ENCODE results near the gene CAND2.
"Not testable (repeated sequence)": the region's sequence is repeated elsewhere in the genome, so short reads cannot be mapped to it uniquely, and the experiment has no call there.

Gene CAND2

GRCh38 chr3:12859840-12860239 lies 63.4 kb downstream of the CAND2 start:
- no peak for DNase-seq (ENCODE audit: low spot score)

GRCh38 chr3:12861611-12862010 lies 65.1 kb downstream of the CAND2 start:
- no peak for DNase-seq (ENCODE audit: low spot score)

GRCh38 chr3:12862387-12862786 lies 65.9 kb downstream of the CAND2 start:
- peak; percentile 73 for DNase-seq (ENCODE audit: low spot score)

- DNase-seq (ENCODE audit: low spot score): no peak
Measured at GRCh38 chr3:12865271-12865670, 68.8 kb downstream of the CAND2 start.

- DNase-seq (ENCODE audit: low spot score): no peak
Measured at GRCh38 chr3:12866836-12867235, 70.4 kb downstream of the CAND2 start.

GRCh38 chr3:12868039-12869034 lies 71.9 kb downstream of the CAND2 start:
- peak; percentile 92 for DNase-seq (ENCODE audit: low spot score)

GRCh38 chr3:12869035-12869621 lies 72.6 kb downstream of the CAND2 start:
- DNase-seq (ENCODE audit: low spot score): peak; percentile 72

GRCh38 chr3:12870942-12871341 lies 74.5 kb downstream of the CAND2 start:
- no peak for DNase-seq (ENCODE audit: low spot score)

GRCh38 chr3:12871404-12871983 lies 75.0 kb downstream of the CAND2 start:
- no peak for DNase-seq (ENCODE audit: low spot score)

GRCh38 chr3:12875857-12876836 lies 79.7 kb downstream of the CAND2 start:
- peak; percentile 90 for DNase-seq (ENCODE audit: low spot score)

- DNase-seq (ENCODE audit: low spot score): no peak
Measured at GRCh38 chr3:12877040-12877439, 80.6 kb downstream of the CAND2 start.

- DNase-seq (ENCODE audit: low spot score): peak; percentile 52
Measured at GRCh38 chr3:12878141-12878574, 81.7 kb downstream of the CAND2 start.

GRCh38 chr3:12878758-12879157 lies 82.3 kb downstream of the CAND2 start:
- DNase-seq (ENCODE audit: low spot score): not testable (repeated sequence)

- no peak for DNase-seq (ENCODE audit: low spot score)
Measured at GRCh38 chr3:12879191-12879815, 82.8 kb downstream of the CAND2 start.

GRCh38 chr3:12881858-12882257 lies 85.4 kb downstream of the CAND2 start:
- not testable (repeated sequence) for DNase-seq (ENCODE audit: low spot score)

- no peak for DNase-seq (ENCODE audit: low spot score)
Measured at GRCh38 chr3:12882336-12883310, 86.1 kb downstream of the CAND2 start.

- no peak for DNase-seq (ENCODE audit: low spot score)
Measured at GRCh38 chr3:12884186-12884680, 87.8 kb downstream of the CAND2 start.
